HG02885 (cell line): ENCODE data around the gene ALG6.
"Not testable (repeated sequence)": the region's sequence is repeated elsewhere in the genome, so short reads cannot be mapped to it uniquely, and the experiment has no call there.

Experiments
- ATAC-seq: cut with Tn5 transposase; IDR thresholded peaks from one replicate; pipeline ENCODE4 v1.9.1; 2021; ENCODE audit warnings: mild to moderate bottlenecking; ENCODE audit not compliant: unreplicated experiment, poor library complexity

The ALG6 gene

DNA sequence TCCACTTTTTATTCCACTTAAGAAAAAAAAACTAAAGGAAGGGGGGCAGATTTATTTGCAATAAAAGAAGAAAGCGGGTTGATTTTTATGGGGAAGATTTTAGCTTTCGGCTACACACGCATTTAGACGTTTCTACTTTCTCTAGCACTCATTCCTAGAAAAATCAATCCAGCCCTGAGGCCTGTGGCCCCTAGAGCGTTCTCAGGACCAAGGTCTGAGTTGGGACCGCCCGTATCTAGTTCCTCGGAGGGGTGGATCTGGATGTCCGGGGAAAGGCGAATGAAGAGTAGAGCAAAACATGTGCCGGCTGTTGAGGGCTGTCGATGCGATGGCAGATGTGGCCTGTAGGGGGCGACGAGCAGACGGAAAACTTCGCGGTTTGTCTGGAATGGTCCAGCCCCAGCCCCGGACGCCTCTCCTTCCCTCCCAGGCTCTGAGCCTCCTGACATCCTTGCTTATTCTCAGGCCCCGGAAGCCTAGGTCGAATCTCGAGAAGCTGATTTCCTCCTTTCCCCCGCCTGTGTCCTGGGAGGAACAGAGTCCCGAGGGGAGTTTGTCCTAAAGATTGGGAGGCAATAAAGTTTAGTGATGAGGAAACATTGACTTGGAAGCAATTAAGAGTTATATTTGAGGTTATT, 39.9 kb upstream of the ALG6 start:
- peak; percentile 72 for ATAC-seq

DNA sequence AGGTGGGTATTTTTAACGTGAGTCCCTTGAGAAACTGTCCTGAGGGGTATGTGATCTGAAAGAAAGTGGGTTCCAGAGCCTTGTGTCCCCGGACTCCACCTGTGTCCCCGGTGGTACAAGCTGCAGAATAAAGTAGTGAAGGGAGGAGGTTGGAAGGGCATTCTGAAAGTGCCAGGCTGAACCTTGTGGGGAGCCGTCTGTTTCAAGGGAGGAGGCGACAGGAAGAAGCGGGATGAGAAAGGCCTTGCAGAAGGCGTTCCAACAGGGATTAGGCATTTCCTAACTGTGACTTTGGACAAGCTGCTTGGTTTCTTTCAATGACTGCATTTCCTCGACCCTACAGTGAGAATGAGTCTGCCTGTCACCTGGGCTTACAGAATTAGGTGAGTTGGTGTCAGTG, 39.3 kb upstream of the ALG6 start:
- no peak for ATAC-seq

DNA sequence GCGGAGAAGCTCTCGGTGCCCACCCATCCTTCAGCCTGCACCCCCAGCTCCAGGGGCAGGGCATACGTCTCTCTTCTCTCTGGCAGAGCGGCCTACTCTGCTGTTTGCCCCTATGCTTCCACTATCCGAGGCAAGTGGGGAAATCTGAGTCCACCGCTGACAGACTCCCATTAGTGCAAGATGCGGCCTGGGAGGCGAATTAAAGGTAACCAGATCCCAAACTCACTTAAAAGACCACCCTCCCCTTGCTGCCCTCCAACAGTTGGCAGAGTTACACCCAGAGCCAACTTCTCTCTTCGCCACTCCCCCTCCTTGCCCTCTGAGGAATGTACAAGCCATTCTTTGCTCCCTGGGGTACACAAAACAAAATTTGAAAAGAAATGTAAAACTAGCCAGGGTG, 38.6 kb upstream of the ALG6 start:
- no peak for ATAC-seq

DNA sequence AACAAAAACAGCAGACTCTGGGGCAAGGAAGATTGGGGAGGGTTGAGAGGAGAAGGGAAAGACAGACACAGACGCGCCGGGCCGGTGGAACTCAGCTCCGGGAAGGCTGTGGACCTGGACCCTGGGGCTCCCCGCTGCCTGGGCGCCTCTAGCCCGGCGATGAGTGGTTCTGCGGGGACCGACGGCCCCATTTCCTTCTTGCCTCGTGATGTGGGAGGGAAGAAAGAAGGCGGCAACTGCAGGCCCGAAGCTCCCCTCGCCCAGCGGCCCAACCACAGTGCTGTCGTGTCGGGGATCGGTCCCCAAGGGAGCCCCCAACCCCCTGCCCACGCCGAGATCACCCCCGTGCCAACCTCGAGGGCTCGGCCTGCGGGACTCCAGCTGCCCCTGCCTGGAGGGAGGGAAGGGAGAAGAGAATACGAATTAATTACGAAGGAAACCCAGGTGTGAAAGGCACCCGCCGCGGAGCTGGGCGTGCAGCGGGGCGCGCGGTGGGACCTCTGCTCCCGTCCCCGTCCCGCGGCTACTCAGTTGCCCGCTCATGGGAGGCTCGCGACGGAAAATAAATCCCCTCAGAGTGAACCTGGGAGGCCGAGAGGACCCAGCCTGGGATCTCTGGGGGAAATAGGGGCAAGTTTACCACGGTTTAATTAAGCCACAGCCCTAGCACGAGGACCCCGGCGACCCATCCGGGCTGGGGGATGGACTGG, 37.7 kb upstream of the ALG6 start:
- ATAC-seq, result no peak

DNA sequence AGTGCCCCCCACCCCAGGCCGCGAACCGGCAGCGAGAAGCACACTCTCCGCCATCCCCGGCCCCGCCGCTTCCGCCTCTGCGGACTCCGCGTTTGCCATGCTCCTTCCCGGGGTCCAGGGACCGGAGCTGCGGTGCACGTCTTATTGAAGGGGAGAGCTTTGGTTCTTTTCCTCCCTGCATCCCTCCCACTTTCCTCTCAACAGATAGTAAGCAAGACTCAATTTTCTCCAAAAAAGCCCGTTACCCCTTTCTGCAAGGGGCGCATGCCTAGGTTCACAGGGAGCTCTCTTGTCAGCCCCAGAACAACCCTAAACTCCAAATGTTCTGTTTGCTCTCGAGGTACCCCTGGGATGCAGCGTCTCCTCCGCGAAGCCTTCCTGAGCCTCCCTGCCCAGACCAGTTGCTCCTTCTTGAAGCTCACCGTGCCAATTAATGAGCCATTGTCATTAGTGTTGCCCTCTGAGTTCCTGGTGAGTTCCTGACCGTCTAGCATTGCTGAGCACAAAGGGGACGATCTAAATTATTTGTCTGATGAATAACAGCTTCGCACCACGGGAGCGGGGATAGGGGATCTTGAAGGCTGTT, 37.0 kb upstream of the ALG6 start:
- ATAC-seq, result no peak

DNA sequence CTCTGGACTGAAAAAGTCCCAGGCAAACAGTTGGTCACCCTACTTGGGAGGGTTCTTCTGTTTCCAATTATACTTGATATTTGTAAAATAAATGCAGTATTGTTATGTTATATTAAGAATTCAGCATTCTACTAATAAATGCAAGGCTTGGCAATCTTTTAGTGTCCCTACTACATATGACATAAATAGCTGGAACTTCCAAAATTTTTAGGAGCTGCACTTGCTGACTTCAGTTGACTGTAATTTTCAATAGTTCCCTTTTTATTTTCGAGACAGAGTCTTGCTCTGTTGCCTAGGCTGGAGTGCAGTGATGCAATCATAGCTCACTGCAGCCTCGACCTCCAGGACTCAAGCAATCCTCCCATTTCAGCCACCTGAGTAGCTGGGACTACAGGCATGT, 25.0 kb upstream of the ALG6 start:
- ATAC-seq, result no peak

DNA sequence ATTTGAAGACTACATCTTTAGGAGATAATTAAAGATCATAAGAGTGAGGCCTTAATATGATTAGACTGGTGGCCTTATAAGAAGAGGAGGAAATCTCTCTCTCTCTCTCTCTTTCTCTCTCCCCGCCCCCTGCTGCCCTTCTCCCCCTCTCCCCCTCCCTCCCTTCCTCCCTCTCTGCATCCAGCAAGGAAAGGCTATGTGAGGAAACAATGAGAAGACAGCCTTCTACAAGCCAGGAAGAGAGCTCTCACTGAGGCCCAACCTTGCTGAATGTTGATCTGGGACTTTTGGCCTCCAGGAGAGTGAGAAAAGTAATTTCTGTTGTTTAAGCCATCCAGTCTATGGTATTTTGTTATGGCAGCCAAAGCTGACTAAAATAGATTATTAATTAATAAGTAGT, 23.5 kb upstream of the ALG6 start:
- ATAC-seq, result no peak

DNA sequence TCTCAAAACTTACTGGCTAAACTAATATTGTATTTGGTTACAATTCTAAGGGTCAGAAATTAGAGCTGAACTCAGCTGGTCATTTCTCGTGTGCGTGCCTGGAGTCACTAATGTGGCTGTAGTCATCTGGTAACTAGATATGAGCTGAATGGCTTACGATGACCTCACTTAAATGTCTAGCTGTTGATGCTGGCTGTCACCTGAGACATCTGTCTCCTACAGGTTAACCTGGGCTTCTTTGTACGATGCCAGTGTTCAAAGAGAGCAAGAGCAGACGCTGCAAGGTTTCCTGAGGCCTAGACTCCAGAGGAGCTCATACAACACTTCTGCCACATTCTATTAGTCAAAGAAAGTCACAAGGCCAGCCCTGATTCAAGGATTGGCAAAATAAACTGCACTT, 17.1 kb upstream of the ALG6 start:
- no peak for ATAC-seq

DNA sequence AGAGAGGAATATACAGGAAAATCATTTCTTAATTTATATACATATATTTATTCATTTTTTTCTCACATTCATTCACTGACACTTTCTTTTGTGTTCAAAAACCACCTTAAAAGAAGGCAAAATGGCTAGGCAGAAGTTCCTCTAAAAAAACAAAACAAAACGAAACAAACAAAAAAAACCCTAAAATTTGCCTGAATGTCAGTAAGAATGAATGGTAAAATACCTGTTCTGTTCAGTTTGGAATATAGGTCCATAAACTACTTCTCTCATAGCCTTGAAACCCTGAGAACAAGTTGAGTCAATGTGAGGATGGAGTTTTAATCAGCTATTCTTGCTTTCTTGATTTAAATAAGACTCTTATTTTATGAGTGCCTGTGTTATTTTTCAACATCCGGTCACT, 14.7 kb upstream of the ALG6 start:
- ATAC-seq, result no peak

DNA sequence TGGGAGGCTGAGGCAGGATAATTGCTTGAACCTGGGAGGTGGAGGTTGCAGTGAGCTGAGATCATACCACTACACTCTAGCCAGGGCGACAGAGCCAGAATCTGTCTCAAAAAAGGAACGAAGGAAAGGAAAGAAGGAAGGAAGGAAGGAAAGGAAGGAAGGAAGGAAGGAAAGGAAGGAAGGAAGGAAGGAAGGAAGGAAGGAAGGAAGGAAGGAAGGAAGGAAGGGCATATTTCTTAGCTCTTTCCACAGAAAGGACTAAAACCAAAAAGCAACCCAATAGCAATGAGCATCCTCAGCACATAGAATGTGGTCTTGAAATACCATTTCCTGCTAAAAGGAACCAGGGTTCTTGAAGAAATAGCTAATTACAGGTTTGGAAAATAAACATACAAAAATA, 11.2 kb upstream of the ALG6 start:
- ATAC-seq, result not testable (repeated sequence)

DNA sequence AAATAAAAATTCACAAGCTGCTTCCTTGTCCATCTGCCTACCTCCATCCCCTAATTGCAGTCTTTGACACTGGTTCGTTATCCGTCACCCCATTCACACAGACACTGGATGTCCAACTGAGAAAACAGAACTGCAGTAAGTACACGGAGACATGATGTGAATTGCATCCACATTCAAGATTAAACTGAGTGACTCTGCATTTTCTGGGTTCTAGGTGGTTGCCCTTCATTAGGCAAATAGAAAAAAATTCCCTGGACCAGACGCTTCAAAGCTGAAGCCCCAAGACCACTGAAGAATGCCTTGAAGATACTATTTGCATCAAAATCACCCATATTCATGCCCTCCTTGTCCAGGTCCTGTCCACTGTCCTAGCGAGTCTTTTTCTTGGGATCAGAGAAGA, 7.9 kb upstream of the ALG6 start:
- ATAC-seq, result no peak

DNA sequence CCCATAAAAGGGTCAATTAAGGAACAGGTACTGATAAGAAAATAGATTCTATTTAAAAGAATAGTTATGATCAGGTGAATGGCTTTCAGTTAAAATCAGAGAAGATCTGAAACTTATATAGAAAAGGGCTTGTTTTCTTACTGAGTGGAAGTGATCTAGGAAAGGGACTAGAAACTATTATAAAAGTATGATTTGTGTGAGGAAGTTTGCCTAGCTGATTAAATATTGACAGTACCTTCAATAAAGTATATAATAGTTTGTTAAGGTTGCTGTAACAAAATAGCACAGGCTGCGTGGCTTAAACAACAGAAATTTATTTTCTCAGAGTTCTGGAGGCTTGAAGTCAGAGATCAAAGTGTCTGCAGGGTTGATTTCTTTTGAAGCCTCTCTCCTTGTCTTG, 5.4 kb upstream of the ALG6 start:
- ATAC-seq, result no peak

DNA sequence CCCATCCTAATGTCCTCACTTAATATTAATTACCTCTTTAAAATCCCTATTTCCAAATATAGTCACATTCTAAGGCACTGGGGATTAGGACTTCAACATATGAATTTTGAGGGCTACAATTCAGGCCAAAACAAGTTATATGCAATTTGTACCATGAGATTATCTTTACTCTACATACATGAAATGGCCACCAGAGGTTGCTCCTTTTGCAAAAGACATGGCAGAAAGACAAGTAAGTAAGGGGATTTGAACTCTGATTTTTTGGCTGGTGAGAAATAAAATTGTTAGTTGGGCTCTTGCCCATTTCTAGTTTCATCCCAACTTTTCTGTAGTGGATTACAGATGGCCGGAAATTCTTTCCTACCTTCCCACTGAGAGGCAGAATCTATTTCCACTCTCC, 4.8 kb upstream of the ALG6 start:
- no peak for ATAC-seq

DNA sequence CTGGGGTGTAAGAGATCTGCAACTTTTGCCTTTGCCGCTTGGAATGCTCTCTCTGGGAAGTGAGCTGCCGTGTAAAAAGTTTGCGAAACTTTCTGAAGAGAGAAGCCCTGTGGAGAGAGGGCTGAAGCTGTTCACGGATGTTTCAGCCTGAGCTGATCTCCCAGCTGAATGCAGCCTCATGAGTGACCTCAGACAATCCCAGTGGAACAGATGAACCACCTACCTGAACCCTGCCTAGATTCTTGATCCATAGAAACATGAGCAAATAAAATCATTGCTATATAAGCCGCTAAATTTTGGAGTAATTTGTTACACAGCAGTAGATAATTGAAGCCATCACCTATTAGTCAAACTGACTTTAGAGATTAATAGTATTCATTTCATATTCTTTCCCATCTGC, 4.4 kb upstream of the ALG6 start:
- no peak for ATAC-seq

DNA sequence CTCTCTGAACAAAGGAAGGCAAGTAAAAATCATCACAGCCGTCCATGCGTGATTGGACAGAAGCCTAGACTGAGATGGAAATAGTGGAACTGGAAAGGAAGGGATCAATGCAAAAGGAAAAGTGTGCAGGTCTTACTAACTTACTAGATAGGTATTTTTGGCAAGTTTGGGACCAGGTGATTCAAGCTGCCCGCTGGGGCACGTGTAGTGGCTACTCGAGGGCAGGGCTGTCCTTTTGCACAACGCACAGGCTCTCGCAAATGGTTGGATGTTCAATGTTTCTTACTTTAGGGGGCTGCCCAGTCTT, 566 bp upstream of the ALG6 start:
- ATAC-seq, result no peak

DNA sequence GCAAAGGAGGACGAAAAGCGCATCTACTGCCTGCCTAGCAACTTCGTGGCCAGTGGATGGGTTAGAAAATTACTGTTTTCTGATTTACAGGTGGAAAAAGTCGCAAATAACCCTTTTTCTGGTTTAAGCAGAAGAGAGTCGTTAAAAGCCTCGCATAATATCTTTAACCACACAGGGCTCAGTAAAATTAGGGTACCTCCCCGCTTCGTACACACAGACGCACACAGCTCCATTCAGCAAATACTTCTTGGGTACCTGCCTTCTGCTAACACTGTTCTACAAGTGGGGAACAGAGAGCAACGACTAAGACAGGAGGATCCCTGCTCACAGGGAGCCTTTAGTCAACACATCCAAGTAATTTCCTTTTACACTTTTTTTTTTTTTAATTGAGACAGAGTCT, 704 bp downstream of the ALG6 start:
- no peak for ATAC-seq

DNA sequence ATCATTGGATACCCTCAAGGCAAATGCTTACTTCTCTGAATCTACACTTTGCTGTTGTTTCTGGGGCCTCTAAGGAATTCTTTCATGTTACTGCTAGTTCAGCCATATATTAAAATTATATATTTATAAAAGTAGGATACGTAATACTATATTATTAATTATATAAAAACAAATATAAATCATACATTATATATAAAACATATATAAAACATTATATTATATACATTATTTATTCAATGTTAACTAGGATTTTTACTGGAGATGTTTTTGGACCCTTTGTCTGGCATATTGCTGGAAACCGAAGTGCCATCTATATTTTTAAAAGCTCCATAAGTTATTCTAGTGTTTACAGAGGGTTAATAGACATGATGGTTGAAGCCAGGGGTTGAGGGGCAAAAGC, 12.2 kb downstream of the ALG6 start:
- ATAC-seq, result no peak

DNA sequence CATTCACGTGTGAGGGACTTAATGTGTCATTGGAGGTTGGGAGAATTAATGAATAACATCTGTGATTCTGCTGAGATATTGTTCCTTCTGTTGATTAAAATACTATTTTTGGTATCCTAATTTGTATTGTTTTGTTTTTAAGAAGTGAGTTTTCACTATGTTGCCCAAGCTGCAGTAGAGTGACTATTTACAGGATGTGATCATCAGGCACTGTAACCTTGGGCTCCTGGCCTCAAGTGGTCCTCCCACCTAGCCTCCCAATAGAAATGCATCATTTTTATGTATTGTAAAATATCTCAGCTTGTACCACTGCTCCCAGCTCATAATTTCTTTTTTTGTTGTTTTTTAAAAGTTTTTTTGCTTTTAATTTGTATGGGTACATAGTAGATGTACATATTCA, 14.3 kb downstream of the ALG6 start:
- ATAC-seq, result no peak

DNA sequence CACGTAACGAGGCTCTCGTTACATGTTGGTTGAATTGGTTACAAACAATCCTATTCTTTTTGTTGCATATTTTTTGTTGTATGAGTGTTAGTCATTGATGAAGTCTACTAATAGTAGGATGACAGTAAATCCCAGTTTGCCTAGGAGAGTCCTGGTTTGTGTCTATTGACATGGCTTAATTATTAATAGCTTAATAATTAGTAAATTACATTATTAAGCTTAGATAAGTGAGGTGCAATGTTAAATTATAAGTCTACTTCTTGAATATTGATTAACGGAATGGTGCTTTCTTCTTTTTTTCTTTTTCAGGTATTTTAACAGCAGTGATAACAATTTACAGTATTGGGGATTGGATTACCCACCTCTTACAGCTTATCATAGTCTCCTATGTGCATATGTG, 34.5 kb downstream of the ALG6 start:
- ATAC-seq, result no peak

DNA sequence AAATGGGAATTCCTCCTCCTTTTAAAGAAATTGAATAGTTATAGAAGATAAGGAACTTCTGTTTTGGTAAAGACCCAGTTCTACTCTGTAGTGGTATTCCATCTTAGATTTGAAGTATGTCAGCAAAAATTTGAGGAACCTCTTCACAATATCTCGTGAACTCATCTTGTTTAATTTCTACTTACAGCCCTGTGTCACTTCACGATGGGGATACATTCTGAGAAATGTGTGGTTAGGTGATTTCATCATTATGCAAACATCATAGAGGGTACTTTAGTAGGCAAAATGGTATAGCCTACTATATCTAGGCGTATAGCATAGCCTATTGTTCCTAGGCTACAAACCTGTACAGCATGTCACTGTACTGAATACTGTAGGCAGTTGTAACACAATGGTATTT, 36.0 kb downstream of the ALG6 start:
- no peak for ATAC-seq

DNA sequence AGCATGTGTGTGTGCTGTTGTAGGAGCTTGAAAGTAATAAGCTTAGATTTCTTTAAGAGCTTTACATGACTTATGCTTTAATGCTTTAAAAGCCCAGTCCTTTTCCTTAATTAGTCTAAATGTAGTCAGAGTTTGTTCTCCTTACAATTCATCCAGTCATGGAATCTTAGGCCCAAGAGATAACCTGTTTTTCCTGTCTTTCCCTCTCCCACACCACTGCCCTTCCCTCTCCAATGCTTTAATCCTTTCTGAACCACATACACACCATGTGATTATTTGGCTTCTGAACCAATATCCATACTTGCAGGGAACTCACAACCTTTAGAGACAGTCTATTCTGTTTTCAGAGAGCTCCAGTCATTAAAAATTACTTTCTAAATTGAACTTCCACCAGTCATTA, 37.6 kb downstream of the ALG6 start:
- ATAC-seq, result no peak

DNA sequence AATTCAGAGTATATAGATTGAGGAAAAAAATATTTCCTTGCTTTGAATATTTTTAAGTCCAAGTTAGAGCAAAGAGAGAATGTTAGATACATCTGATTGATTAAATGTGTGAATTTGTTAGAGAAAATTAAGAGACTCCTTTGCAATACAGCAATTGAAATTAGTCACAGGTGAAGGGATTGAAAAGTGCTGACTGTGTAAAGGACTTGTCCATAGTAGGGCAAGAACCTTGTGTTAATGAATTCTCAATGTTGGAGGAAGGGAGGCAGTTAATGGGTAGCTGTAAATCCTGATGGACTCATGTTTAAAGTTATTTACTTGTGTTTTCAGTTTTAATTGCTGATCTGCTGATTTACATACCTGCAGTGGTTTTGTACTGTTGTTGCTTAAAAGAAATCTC, 38.6 kb downstream of the ALG6 start:
- ATAC-seq, result no peak
